ENCODE measurements around the gene DNAJC5G. TPM values are rescaled to one million over a fixed set of nuclear protein-coding genes. Genes with fewer than 3 reads are reported as not detected.
"Not testable (repeated sequence)": the region's sequence is repeated elsewhere in the genome, so short reads cannot be mapped to it uniquely, and the experiment has no call there.

DNAJC5G gene
- polyA plus RNA-seq, 3 donors, result not detected

DNA sequence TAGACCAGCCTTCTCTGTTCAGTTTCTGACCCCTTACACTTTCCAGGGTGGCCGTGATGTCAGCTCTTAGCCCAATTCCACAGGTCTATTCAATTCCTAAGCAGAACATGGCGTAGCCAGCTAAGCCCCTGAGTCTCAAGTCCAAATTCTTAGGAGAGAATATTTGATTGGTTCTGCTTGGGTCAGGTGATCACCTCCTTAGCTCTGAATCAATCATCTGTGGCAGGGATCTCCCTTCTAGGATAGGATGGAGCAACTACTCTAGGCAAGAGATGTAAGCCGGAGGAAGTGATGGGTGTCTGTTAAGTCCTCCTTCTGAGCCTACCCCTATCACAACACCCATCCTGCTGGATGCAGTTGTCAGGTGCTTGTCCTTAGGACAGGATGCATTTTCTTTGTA is 22.0 kb downstream of the DNAJC5G start:
- TF ChIP-seq CTCF (IDR thresholded peaks at IDR 0.05), result no peak
- H3K27ac ChIP-seq (ENCODE audit: low read depth in 1 of 2, low read length in 2 of 2), result peak overlapping the region in 1 of 2 donors; percentile 41
- no peak overlapping the region for H3K9ac ChIP-seq (ENCODE audit: insufficient read depth, low read length, poor library complexity, severe bottlenecking)
- intact Hi-C loops (cut with micrococcal nuclease), result no loop called here
- H3K4me2 ChIP-seq (replicated peaks; ENCODE audit: extremely low read depth, low read length, poor library complexity, severe bottlenecking), result no peak overlapping the region
- peaks cover 3 to 10% (median 8%) of the 10 kb centered on the region in 3 donors for H3K27me3 Mint-ChIP-seq (ENCODE audit: low read depth in 3 of 3)
- peaks cover 13 to 15% of the 10 kb centered on the region in 2 donors for H3K4me1 ChIP-seq (ENCODE audit: control insufficient read depth in 1 of 2, insufficient read depth in 2 of 2, low read length in 2 of 2)
- H3K27me3 ChIP-seq (ENCODE audit: control insufficient read depth in 2 of 2, insufficient read depth in 2 of 2, low read length in 2 of 2), result no peaks in the 10 kb centered on the region
- peaks cover 16% of the 10 kb centered on the region for H3K4me1 Mint-ChIP-seq
- peak in 1 of 3 donors; percentile 18 for DNase-seq
- H3K79me2 ChIP-seq (ENCODE audit: insufficient read depth, low read length), result no peaks in the 10 kb centered on the region
- H3K9me3 Mint-ChIP-seq, result no peaks in the 10 kb centered on the region
- no peaks in the 10 kb centered on the region for H4K20me1 ChIP-seq (ENCODE audit: insufficient read depth, low read length)
- H3K27ac Mint-ChIP-seq, result peak overlapping the region in 4 of 7 donors; percentile 46 to 79 (median 62)
- no peaks in the 10 kb centered on the region for H3K9me3 ChIP-seq (replicated peaks in 1 of 2; ENCODE audit: control insufficient read depth in 1 of 2, insufficient read depth in 1 of 2, low read length in 2 of 2)
- no peak overlapping the region for H3K4me3 ChIP-seq (replicated peaks in 1 of 3; ENCODE audit: low read depth in 2 of 3, low read length in 3 of 3)
- no peaks in the 10 kb centered on the region for H3K36me3 Mint-ChIP-seq
- no peak overlapping the region for H3K4me3 Mint-ChIP-seq
- H3K36me3 ChIP-seq (replicated peaks in 1 of 2; ENCODE audit: control insufficient read depth in 1 of 2, insufficient read depth in 2 of 2, low read length in 2 of 2), result no peaks in the 10 kb centered on the region
- WGBS (ENCODE audit: insufficient coverage), result no CpG with 5 or more reads among the region's 3 CpGs
- H2AFZ ChIP-seq (ENCODE audit: insufficient read depth, low read depth, low read length, poor library complexity, severe bottlenecking), result peak overlapping the region; percentile 66

- Mint-ChIP-seq H3K4me1 (peaks cover 22% of the 10 kb centered on the region), H3K36me3 (no peaks in the 10 kb centered on the region), H3K27ac (no peak overlapping the region), H3K4me3 (no peak overlapping the region), H3K9me3 (no peaks in the 10 kb centered on the region), H3K27me3 (ENCODE audit: low read depth in 3 of 3) (peaks cover 4 to 9% (median 5%) of the 10 kb centered on the region in 3 donors)
- no peak for DNase-seq
- H3K9me3 ChIP-seq (replicated peaks in 1 of 2; ENCODE audit: control insufficient read depth in 1 of 2, insufficient read depth in 1 of 2, low read length in 2 of 2), result no peaks in the 10 kb centered on the region
- WGBS (ENCODE audit: insufficient coverage), result 97% methylated on average over 17 of the region's 18 CpGs
- peak overlapping the region; percentile 30 for H2AFZ ChIP-seq (ENCODE audit: insufficient read depth, low read depth, low read length, poor library complexity, severe bottlenecking)
- H3K9ac ChIP-seq (ENCODE audit: insufficient read depth, low read length, poor library complexity, severe bottlenecking), result no peak overlapping the region
- H3K36me3 ChIP-seq (replicated peaks in 1 of 2; ENCODE audit: control insufficient read depth in 1 of 2, insufficient read depth in 2 of 2, low read length in 2 of 2), result no peaks in the 10 kb centered on the region
- no peaks in the 10 kb centered on the region for H4K20me1 ChIP-seq (ENCODE audit: insufficient read depth, low read length)
- no peak for TF ChIP-seq CTCF (IDR thresholded peaks at IDR 0.05)
- H3K27me3 ChIP-seq (ENCODE audit: control insufficient read depth in 2 of 2, insufficient read depth in 2 of 2, low read length in 2 of 2), result no peaks in the 10 kb centered on the region
- intact Hi-C loops (cut with micrococcal nuclease), result no loop called here
- no peak overlapping the region for H3K4me3 ChIP-seq (replicated peaks in 1 of 3; ENCODE audit: low read depth in 2 of 3, low read length in 3 of 3)
- H3K4me2 ChIP-seq (replicated peaks; ENCODE audit: extremely low read depth, low read length, poor library complexity, severe bottlenecking), result no peak overlapping the region
- no peak overlapping the region for H3K27ac ChIP-seq (ENCODE audit: low read depth in 1 of 2, low read length in 2 of 2)
- peaks cover 15 to 17% of the 10 kb centered on the region in 2 donors for H3K4me1 ChIP-seq (ENCODE audit: control insufficient read depth in 1 of 2, insufficient read depth in 2 of 2, low read length in 2 of 2)
- no peaks in the 10 kb centered on the region for H3K79me2 ChIP-seq (ENCODE audit: insufficient read depth, low read length)
These were observed 23.3 kb downstream of the DNAJC5G start for GRCh38 chr2:27298391-27299080.

DNA sequence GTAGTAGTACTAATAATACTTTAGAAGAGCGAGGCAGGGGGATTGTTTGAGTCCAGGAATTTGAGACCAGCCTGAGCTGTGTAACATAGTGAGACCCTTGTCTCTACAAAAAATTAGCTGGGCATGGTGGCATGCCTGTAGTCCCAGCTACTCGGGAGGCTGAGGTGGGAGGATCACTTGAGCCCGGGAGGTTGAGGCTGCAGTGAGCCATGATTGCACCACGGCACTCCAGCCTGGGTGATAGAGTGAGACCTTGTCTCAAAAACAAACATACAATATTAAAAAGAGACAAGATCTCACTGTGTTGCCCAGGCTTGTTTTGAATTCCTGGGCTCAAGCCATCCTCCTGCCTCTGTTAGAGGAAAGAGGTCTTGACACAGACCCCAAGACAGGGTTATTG is 25.4 kb downstream of the DNAJC5G start:
- not testable (repeated sequence) for H3K79me2 ChIP-seq (ENCODE audit: insufficient read depth, low read length); H3K9me3 Mint-ChIP-seq; H3K36me3 ChIP-seq (replicated peaks in 1 of 2; ENCODE audit: control insufficient read depth in 1 of 2, insufficient read depth in 2 of 2, low read length in 2 of 2); H3K36me3 Mint-ChIP-seq; H3K27ac ChIP-seq (ENCODE audit: low read depth in 1 of 2, low read length in 2 of 2); H3K4me3 Mint-ChIP-seq; H3K4me2 ChIP-seq (replicated peaks; ENCODE audit: extremely low read depth, low read length, poor library complexity, severe bottlenecking); H3K27ac Mint-ChIP-seq; H4K20me1 ChIP-seq (ENCODE audit: insufficient read depth, low read length); DNase-seq; H3K4me3 ChIP-seq (replicated peaks in 1 of 3; ENCODE audit: low read depth in 2 of 3, low read length in 3 of 3); H3K9ac ChIP-seq (ENCODE audit: insufficient read depth, low read length, poor library complexity, severe bottlenecking); H2AFZ ChIP-seq (ENCODE audit: insufficient read depth, low read depth, low read length, poor library complexity, severe bottlenecking); H3K27me3 ChIP-seq (ENCODE audit: control insufficient read depth in 2 of 2, insufficient read depth in 2 of 2, low read length in 2 of 2); H3K9me3 ChIP-seq (replicated peaks in 1 of 2; ENCODE audit: control insufficient read depth in 1 of 2, insufficient read depth in 1 of 2, low read length in 2 of 2)
- peaks cover 22% of the 10 kb centered on the region for H3K4me1 Mint-ChIP-seq
- peaks cover 12 to 23% (median 19%) of the 10 kb centered on the region in 3 donors for H3K27me3 Mint-ChIP-seq (ENCODE audit: low read depth in 3 of 3)
- peaks cover 15 to 17% of the 10 kb centered on the region in 2 donors for H3K4me1 ChIP-seq (ENCODE audit: control insufficient read depth in 1 of 2, insufficient read depth in 2 of 2, low read length in 2 of 2)
- intact Hi-C loops (cut with micrococcal nuclease), result loop anchor here in 1 of 2 donors (5.0 kb wide), 1 partner anchor 203 kb away; no protein-coding TSS in a partner anchor
- 100% methylated on average over 1 of the region's 4 CpGs for whole genome bisulfite sequencing (ENCODE audit: insufficient coverage)

Measured in CD14-positive monocyte (primary cell).